Activated T-helper 2 cell treated with anti-CD3 and anti-CD28 coated beads, Interferon-gamma antibody, Interleukin-2, Interleukin-4, amounts not matched to agents 10 μg/mL and 5 μg/mL and 100 μg/mL, durations not matched to agents 14 hours and 24 hours and 36 hours (primary cell): Measurements from ENCODE around the gene SEC11C. TPM values are rescaled to one million over a fixed set of nuclear protein-coding genes. Genes with fewer than 3 reads are reported as not detected.

ENCODE experiments used
- DNase-seq: peaks from one replicate; pipeline ENCODE4 v3.0.0; 2021; ENCODE audit warnings: low spot score
- H3K27ac Mint-ChIP-seq: one replicate; pipeline ENCODE4 v1.8.0; 2021; ENCODE audit warnings: mixed read lengths
- H3K27me3 Mint-ChIP-seq: one replicate; pipeline ENCODE4 v1.8.0; 2021; ENCODE audit warnings: low read depth, mixed read lengths
- H3K36me3 Mint-ChIP-seq: one replicate; pipeline ENCODE4 v1.8.0; 2021; ENCODE audit warnings: low read depth, mixed read lengths
- H3K4me1 Mint-ChIP-seq: one replicate; pipeline ENCODE4 v1.8.0; 2021; ENCODE audit warnings: low read depth, mixed read lengths
- H3K4me3 Mint-ChIP-seq: one replicate; pipeline ENCODE4 v1.8.0; 2021; ENCODE audit warnings: low read depth, mild to moderate bottlenecking, moderate library complexity, mixed read lengths
- H3K9me3 Mint-ChIP-seq: one replicate; pipeline ENCODE4 v1.8.0; 2021; ENCODE audit warnings: mixed read lengths
- intact Hi-C: fragments of 100-400 bp; cut with micrococcal nuclease; formaldehyde crosslinking; loops from one replicate; pipeline ENCODE4 v1.15.1; 2023
- total RNA-seq: library from RNA; stranded (reverse); gene quantifications from 2 replicates; pipeline ENCODE4 v1.2.3, GENCODE V29; 2022

SEC11C gene
- total RNA-seq = 198 and 208 TPM in 2 replicates

DNA sequence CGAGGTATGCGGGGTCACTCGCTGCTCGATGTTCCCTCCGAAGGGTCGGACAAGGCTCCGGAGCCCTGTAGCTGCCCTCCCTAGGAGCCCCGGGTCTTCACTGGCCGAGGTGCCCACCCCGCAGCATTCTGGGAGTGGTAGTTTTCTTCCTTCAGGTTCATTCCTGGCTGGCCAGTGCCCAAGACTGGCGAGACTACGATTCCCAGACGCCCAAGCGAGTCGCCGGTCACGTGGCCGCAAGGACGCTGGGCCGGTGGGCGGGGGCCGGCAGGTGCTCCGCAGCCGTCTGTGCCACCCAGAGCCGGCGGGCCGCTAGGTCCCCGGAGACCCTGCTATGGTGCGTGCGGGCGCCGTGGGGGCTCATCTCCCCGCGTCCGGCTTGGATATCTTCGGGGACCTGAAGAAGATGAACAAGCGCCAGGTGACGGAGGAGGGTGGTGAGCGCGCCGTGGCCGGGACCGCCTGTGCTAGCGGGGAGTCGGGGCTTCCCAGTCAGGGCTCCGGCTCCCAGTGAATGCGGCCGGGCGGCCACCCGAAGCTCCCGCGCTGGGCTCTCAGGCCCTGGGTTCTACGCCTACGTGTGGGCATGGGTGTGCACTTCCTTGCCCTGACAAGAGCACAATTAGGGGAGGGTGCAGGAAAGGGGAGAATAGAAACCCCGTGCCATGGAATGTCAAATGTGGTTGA is at the start of gene SEC11C:
Gene SEC11C, plus strand, starts transcription at position 270 of the 687 bp plus-strand sequence. Its CDS starts 65 bp downstream, at position 335.
- Mint-ChIP-seq H3K36me3 (peaks cover 26% of the 10 kb centered on the region), H3K4me1 (peaks cover 41% of the 10 kb centered on the region), H3K27ac (peak within 1 kb of the TSS; percentile 97), H3K27me3 (peaks cover 16% of the 10 kb centered on the region), H3K4me3 (peak within 1 kb of the TSS; percentile 93), H3K9me3 (no peaks in the 10 kb centered on the region)
- DNase-seq = peak; percentile 95
- intact Hi-C loops = loop anchor here (1.0 to 10.0 kb wide), 6 partner anchors 16 to 1302 kb away; partner anchors contain the start of gene LMAN1

DNA sequence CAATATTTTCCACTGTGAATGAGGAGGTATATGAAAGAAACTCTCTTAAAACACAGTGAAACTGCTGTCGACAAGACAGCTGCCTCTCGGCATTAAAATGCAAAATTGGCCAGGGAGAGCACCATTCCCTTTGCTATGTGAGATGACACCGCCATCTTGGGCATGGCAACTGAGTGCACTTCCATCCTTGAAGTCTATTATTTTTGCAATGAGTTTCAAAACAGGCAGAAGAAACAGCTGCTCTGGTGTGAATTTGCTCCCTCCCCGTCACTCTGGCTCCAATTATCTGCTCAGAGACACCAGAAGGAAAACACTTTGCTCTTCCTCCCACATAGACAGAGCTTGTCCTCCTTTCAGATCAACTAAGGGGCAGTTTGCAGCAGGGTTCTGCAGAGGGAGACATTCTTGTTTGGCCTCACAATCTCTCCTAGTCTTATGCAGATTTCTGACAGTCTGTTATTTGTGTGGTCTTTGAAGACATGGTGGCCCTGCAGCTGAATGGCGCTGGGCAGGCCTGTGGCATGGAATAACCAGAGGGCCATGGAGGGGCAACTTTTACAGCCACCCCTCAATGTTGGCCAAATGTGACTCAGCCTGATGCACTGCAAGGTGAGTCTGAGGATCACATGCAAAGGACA is 48.6 kb upstream of the SEC11C start:
- peaks cover 7% of the 10 kb centered on the region for H3K27me3 Mint-ChIP-seq
- H3K9me3 Mint-ChIP-seq = no peaks in the 10 kb centered on the region
- no peaks in the 10 kb centered on the region for H3K36me3 Mint-ChIP-seq
- H3K27ac Mint-ChIP-seq = no peak overlapping the region
- DNase-seq = no peak
- intact Hi-C loops = no loop called here
- H3K4me1 Mint-ChIP-seq = peaks cover 5% of the 10 kb centered on the region
- no peak overlapping the region for H3K4me3 Mint-ChIP-seq

DNA sequence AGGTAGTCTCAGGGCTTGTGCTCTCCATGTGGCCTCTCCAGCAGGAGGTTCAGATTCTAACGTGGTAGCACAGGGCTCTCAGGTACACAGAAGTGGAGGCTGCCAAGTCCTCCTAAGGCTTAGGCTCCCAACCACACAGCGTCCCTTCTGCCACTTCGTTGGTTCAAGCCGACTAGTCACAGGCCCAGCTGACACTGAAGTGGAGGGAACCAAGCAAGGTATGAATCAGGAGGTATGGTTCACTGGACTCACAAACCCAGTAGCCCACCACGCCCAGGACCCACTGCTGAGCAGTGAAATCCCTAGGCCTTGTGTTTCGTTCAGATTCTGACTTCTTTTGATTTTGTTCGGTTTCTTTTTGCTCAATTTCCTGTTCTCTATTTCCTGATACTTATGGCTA is 46.0 kb upstream of the SEC11C start:
- Mint-ChIP-seq H3K36me3 (no peaks in the 10 kb centered on the region), H3K9me3 (no peaks in the 10 kb centered on the region), H3K4me1 (no peaks in the 10 kb centered on the region), H3K27me3 (peaks cover 8% of the 10 kb centered on the region), H3K27ac (no peak overlapping the region), H3K4me3 (no peak overlapping the region)
- intact Hi-C loops = no loop called here
- no peak for DNase-seq

DNA sequence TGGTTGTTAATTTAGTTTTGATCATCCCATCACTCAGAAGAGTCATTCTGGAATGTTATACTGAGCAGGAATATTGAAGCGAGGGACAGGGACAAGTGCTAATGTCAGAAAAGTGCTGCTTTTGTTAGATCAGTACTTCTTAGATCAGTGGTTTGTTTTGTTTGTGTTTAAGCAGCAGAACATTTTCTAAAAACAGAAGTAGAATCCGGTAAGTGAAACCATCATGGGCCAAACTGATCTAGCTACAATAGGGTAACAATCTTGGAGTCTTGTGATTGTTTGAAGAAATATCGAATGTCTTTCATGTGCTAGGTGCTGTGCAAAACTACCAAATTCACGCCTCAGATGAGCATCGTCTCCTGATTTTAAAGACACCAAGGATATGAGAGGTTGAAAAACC is 45.1 kb upstream of the SEC11C start:
- intact Hi-C loops = no loop called here

DNA sequence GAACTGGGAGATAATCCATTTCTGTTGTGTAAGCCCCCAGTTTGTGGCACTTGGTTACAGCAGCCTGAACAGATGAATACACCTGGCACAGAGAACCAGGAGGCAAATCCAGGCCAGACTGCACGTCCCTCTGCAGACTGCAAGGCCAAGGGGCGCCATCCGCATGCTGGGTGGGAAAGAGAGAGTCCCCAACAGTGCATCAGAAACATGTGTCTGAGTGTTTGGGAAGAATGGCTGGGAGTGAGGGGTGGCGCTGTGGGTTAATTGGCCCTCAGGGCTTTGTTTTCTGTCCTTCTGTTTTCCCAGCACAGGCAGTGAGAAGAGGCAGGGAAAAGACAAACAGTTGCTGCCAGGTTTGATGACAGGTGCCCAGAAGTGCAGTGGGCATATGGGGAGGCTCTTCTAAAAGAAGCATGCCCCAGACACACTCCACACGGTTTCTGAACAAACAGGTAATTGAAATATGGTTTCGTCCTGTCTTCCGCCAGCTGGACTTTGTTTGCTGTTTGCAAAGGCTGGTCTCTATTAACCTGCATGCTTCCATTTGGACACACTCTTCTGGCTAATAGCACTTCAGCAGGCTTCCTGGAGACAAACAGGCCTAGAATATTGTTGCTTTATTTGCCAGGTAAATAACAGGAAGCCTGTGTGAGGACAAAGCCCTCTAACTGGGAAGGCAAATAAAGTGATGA is 43.4 kb upstream of the SEC11C start:
- Mint-ChIP-seq H3K4me1 (no peaks in the 10 kb centered on the region), H3K36me3 (no peaks in the 10 kb centered on the region), H3K4me3 (no peak overlapping the region), H3K9me3 (no peaks in the 10 kb centered on the region), H3K27ac (no peak overlapping the region), H3K27me3 (peaks cover 9% of the 10 kb centered on the region)
- intact Hi-C loops = no loop called here
- DNase-seq = no peak

More for the DNA sequence above, 45.1 kb upstream of the SEC11C start:
- H3K27me3 Mint-ChIP-seq = peaks cover 8% of the 10 kb centered on the region
- no peaks in the 10 kb centered on the region for H3K36me3 Mint-ChIP-seq
- DNase-seq = no peak
- H3K4me3 Mint-ChIP-seq = no peak overlapping the region
- H3K9me3 Mint-ChIP-seq = no peaks in the 10 kb centered on the region
- no peaks in the 10 kb centered on the region for H3K4me1 Mint-ChIP-seq
- H3K27ac Mint-ChIP-seq = no peak overlapping the region

DNA sequence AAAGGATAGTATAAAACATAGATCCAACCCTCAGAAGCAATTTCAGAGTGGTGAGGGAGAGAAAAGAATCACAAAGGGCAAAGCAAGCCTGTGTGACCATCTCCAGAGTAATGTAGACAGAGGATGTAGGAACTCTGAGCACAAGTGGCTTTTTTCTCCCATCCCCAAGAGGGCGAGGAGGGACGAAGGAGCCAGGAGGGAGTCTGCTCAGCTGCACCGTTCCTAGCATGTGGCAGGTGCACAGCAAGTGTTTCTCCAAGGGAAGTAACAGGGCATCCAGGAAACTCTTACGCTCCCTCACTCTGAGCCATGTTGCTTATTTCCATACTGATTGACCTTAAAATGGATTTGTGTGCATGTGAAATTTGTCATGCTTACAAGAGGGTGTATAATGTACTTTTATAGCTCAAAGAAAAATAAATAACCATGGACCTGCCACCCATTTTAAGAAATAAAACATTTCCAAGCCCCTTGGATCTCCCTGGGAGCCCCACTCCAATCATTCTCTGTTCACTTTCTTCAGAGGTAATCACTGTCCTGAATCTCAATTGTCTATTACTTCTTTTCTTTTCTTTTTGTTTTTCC is 37.8 kb upstream of the SEC11C start:
- intact Hi-C loops = no loop called here
- no peak overlapping the region for H3K27ac Mint-ChIP-seq
- no peaks in the 10 kb centered on the region for H3K36me3 Mint-ChIP-seq
- no peak overlapping the region for H3K4me3 Mint-ChIP-seq
- H3K4me1 Mint-ChIP-seq = no peaks in the 10 kb centered on the region
- H3K9me3 Mint-ChIP-seq = no peaks in the 10 kb centered on the region
- peaks cover 23% of the 10 kb centered on the region for H3K27me3 Mint-ChIP-seq
- no peak for DNase-seq

DNA sequence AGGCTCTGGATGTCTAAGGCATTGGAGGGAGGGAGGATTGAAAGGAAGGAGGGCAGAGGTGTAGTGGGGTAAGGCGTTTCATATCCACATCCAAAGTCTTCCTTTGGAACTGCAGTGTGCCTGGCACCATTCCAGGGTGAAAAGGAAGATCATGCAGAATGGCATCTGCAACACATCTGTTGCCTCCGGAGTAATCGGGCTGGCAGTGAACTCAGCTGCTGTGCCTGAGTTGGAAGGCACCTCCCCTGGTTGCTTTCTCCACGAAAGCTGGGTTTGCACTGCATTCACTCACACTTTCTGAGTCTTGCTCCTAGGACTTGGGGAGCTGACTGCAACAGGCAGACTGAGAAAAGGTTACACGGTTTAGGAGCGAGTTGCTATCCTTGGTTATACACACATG is 30.3 kb upstream of the SEC11C start:
- Mint-ChIP-seq H3K27me3 (peaks cover 42% of the 10 kb centered on the region), H3K36me3 (no peaks in the 10 kb centered on the region), H3K4me3 (no peak overlapping the region), H3K9me3 (no peaks in the 10 kb centered on the region), H3K4me1 (no peaks in the 10 kb centered on the region), H3K27ac (no peak overlapping the region)
- DNase-seq = no peak
- intact Hi-C loops = no loop called here

DNA sequence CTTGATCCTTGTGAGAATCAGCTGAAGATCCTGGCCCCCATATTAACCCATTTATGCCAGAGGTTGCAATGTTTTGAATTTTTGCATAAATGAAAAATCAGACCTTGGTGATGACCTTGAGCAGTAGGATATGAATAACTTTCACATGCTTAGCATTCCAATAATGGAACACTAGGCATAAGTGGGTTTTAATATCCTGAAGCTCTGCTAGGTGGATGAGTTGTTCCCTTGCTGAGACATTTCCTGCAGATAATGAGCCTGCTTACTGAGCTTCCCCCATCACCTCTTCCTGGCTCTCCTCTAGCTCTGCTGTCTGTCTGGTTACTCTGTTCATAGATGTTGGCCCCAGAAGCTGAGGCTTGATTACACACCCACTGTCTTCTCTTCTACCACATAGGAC is 25.5 kb upstream of the SEC11C start:
- peaks cover 36% of the 10 kb centered on the region for H3K27me3 Mint-ChIP-seq

DNA sequence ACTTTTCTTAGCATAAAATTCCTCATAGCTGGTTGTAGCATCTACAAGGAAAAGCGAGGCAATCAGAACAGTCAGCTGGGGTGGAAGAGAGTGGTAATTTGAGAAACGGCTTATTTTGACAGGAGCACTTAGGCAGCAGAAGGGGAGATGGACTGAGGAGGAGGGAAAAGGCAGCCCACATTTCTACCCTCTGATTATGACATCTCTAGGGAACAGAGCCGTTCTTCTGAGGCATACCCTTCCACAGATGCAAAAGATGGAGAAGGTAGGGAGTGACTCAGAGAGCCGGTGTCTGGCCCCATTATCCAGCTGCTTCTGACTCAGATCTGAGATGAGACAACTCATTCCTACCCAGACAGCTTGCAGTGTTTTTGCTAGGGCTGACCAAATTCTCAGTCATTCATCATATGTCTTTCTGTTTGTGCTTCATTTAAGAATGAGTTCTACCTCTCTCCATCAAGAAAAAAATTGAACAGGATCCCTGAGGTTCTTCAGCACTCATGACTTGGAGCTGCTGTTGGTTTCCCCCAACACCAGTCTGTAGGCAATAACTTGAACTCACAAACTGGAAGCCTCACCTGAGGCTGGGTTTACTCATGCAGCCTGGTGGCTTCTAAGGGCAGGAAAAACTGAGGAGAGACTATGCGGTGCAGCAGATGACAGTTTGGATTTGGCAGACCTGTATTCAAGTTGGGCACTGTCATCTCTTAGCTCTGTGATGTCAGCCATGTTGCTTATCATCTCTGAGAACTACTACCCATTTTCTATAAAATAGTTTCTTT is 15.9 kb upstream of the SEC11C start:
- Mint-ChIP-seq H3K36me3 (no peaks in the 10 kb centered on the region), H3K4me3 (no peak overlapping the region), H3K27me3 (peaks cover 28% of the 10 kb centered on the region), H3K27ac (peak overlapping the region; percentile 76), H3K4me1 (peaks cover 6% of the 10 kb centered on the region), H3K9me3 (no peaks in the 10 kb centered on the region)
- intact Hi-C loops = loop anchor here (1.0 kb wide), 1 partner anchor 16 kb away; the partner anchor contains the start of gene SEC11C
- DNase-seq = no peak

More for the DNA sequence above, 25.5 kb upstream of the SEC11C start:
- Mint-ChIP-seq H3K27ac (no peak overlapping the region), H3K36me3 (no peaks in the 10 kb centered on the region), H3K4me3 (no peak overlapping the region), H3K9me3 (no peaks in the 10 kb centered on the region), H3K4me1 (no peaks in the 10 kb centered on the region)
- intact Hi-C loops = no loop called here
- no peak for DNase-seq

DNA sequence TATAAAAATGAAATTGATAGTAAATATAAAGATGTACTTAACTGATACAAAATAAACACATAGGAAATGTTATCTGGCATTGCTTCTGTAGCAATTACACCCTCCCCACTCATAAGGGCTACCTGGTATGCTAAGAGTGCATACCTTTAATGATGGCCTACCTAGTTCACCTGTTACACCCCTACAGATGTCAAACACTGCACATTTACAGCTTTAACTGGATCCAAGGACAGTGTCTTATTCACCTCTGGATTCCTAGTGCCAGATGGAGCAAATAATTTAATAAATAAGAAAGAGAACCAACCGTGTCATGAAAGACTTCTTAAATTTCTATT is 15.3 kb upstream of the SEC11C start:
- Mint-ChIP-seq H3K27ac (no peak overlapping the region), H3K4me3 (no peak overlapping the region), H3K27me3 (peaks cover 29% of the 10 kb centered on the region), H3K36me3 (no peaks in the 10 kb centered on the region), H3K4me1 (peaks cover 6% of the 10 kb centered on the region), H3K9me3 (no peaks in the 10 kb centered on the region)
- intact Hi-C loops = no loop called here
- DNase-seq = no peak

DNA sequence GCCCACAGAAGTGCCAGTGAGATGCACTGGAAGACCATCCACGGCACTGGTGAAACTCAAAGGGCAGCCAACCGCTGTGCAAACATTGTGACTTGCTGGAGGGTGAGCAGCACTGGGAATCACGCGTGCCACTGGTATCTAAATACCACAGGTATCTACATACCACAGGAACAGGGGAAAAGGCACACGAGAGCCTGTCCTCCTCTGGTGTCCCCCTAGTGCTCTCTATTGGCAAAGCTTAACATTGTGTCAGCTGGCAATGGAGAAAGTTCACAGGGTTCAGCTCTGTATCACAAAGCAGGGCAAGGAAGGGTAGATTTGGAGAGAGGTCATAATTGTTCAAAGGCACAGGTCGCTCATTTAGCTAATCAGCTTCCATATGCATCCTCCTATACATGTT is 12.6 kb upstream of the SEC11C start:
- peaks cover 41% of the 10 kb centered on the region for H3K27me3 Mint-ChIP-seq
- H3K27ac Mint-ChIP-seq = no peak overlapping the region
- intact Hi-C loops = no loop called here
- H3K4me3 Mint-ChIP-seq = no peak overlapping the region
- no peaks in the 10 kb centered on the region for H3K36me3 Mint-ChIP-seq
- H3K9me3 Mint-ChIP-seq = no peaks in the 10 kb centered on the region
- peaks cover 6% of the 10 kb centered on the region for H3K4me1 Mint-ChIP-seq
- DNase-seq = no peak

DNA sequence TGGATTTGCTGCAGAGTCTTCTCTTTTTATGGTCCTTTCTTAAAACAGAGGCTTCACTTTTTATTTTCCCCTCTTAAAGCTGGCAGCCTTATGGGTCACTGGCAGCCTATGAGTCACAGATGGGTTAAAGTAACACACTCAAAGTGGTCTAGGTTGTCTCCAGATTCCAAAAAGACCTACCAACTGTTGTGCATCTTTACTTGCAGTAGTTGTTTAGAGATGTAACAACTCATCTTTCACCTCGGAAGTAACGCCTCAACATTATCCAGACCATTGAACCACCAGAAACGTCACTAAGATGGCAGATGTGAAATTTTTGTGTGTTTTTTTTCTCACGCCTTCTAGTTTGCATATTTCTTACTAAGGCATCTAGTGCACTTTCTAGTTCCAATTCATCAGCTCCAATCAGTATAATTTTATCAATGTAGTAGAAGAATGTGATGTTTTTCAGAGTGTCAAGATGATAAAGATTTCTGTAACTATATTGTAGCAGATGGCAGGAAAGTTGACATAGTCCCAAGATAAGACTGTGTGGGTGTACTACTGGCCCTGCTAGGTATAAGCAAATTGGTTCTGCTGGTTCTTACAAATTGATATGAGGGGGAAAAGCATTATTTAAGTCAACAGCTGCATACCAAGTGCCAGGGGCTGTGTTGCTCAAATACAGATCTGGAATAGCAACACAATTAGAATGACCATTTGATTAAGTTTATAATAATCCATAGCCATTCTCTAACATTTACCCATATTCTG is 9.6 kb upstream of the SEC11C start:
- no peaks in the 10 kb centered on the region for H3K9me3 Mint-ChIP-seq
- no peaks in the 10 kb centered on the region for H3K4me1 Mint-ChIP-seq
- H3K4me3 Mint-ChIP-seq = no peak overlapping the region
- no peaks in the 10 kb centered on the region for H3K36me3 Mint-ChIP-seq
- DNase-seq = no peak
- peaks cover 55% of the 10 kb centered on the region for H3K27me3 Mint-ChIP-seq
- intact Hi-C loops = no loop called here
- H3K27ac Mint-ChIP-seq = no peak overlapping the region
